Ascending aorta (tissue), 2 donors: ENCODE results near the gene MYEOV. TPM values are rescaled to one million over a fixed set of nuclear protein-coding genes. Genes with fewer than 3 reads are reported as not detected.

Source experiments
- DNase-seq, 2 donors: peaks; one replicate each; pipeline ENCODE4 v3.0.0-alpha.2; 2019; ENCODE audit warnings: low spot score in 2 of 2
- H3K27ac ChIP-seq, 2 donors: fragments of 200-600 bp; sonication (generic); one replicate each; pipeline ENCODE4 v1.5.1; 2016 to 2017; ENCODE audit warnings: mild to moderate bottlenecking in 1 of 2
- H3K27me3 ChIP-seq: fragments of 200-600 bp; sonication (generic); one replicate; pipeline ENCODE4 v1.5.1; 2017
- H3K36me3 ChIP-seq, 2 donors: fragments of 200-600 bp; sonication (generic); one replicate each; pipeline ENCODE4 v1.5.1; 2016
- H3K4me1 ChIP-seq, 2 donors: fragments of 200-600 bp; sonication (generic); one replicate each; pipeline ENCODE4 v1.5.1; 2016 to 2017; ENCODE audit warnings: mild to moderate bottlenecking in 1 of 2
- H3K4me3 ChIP-seq, 2 donors: fragments of 200-600 bp; sonication (generic); one replicate each; pipeline ENCODE4 v1.5.1; 2016 to 2017; ENCODE audit warnings: mild to moderate bottlenecking in 1 of 2
- H3K9me3 ChIP-seq, 2 donors: fragments of 200-600 bp; sonication (generic); one replicate each; pipeline ENCODE4 v1.5.1; 2016
- intact Hi-C: fragments of 100-400 bp; cut with DNase I; formaldehyde crosslinking; loops from one replicate; pipeline ENCODE4 v1.15.1; 2023
- total RNA-seq: library from RNA; depleted of rRNA; stranded (reverse); fragments of >200 nt; gene quantifications from one replicate; pipeline ENCODE4 v1.1.0, GENCODE V29; 2016
- TF ChIP-seq, protein P1 (sequence below), 3 experiments: fragments of 200-600 bp in 2 of 3; fragments of 450-650 bp in 1 of 3; sonication (generic) in 2 of 3; IDR thresholded peaks; one replicate each; pipeline ENCODE4 v1.5.1; 2016 to 2019; ENCODE audit warnings: antibody characterized with exemption in 3 of 3, mild to moderate bottlenecking in 1 of 3, moderate library complexity in 1 of 3

Gene MYEOV
- total RNA-seq, 1 donor from 2014 or later, result not detected

- H3K27me3 ChIP-seq, result no peaks in the 10 kb centered on the region
- intact Hi-C loops, result no loop called here
- TF ChIP-seq, protein P1, sequence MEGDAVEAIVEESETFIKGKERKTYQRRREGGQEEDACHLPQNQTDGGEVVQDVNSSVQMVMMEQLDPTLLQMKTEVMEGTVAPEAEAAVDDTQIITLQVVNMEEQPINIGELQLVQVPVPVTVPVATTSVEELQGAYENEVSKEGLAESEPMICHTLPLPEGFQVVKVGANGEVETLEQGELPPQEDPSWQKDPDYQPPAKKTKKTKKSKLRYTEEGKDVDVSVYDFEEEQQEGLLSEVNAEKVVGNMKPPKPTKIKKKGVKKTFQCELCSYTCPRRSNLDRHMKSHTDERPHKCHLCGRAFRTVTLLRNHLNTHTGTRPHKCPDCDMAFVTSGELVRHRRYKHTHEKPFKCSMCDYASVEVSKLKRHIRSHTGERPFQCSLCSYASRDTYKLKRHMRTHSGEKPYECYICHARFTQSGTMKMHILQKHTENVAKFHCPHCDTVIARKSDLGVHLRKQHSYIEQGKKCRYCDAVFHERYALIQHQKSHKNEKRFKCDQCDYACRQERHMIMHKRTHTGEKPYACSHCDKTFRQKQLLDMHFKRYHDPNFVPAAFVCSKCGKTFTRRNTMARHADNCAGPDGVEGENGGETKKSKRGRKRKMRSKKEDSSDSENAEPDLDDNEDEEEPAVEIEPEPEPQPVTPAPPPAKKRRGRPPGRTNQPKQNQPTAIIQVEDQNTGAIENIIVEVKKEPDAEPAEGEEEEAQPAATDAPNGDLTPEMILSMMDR (IDR thresholded peaks at IDR 0.05), result no peak
- H3K4me1 ChIP-seq, result peaks cover 0 to 6% of the 10 kb centered on the region in 2 donors
- no peak overlapping the region for H3K4me3 ChIP-seq
- H3K27ac ChIP-seq, result no peak overlapping the region
- DNase-seq, result no peak
- H3K9me3 ChIP-seq, result no peaks in the 10 kb centered on the region
- no peaks in the 10 kb centered on the region for H3K36me3 ChIP-seq
These were observed 14.5 kb downstream of the MYEOV start for GRCh38 chr11:69308491-69308911.

DNA sequence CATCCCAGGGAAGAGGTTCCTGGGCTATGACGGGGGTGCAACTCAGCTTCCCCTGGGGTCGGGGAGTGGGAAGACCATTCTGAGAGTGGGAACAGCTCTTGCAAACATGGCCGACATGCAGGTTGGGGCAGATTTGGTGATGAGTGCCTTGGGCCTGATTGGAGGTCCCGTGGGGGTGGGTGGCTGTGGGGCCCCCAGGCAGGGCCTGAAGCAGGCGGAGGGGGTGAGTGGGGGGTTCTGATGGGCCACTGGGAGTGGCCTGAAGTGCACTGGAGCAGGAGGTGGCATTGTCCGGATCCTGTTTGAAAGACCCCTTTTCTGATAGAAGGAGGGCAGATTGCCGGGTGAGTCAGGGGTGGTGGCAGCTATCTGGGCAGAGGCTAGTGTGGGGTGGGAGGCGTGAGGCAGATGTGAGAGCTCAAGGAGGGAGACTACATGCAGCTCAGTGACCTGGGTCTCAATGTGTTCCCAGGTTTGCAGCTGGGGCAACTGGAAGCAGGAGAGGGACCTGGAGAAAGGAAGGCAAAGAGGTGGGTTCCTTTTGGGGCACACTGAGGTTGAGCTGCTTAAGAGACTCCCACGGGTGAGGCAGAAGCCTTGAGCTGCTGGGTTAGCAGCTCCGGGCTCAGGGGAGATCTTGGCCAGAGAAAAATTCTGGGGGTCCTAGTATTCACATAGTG is 15.1 kb downstream of the MYEOV start:
- H3K27me3 ChIP-seq, result no peaks in the 10 kb centered on the region
- TF ChIP-seq, protein P1 (IDR thresholded peaks at IDR 0.05), result no peak

GRCh38 chr11:69309631-69310280 is 15.8 kb downstream of the MYEOV start:
- TF ChIP-seq, protein P1 (IDR thresholded peaks at IDR 0.05), result no peak
- Histone ChIP-seq H3K27me3 (no peaks in the 10 kb centered on the region), H3K9me3 (no peaks in the 10 kb centered on the region), H3K4me3 (no peak overlapping the region), H3K36me3 (no peaks in the 10 kb centered on the region), H3K27ac (no peak overlapping the region), H3K4me1 (peaks cover 0 to 6% of the 10 kb centered on the region in 2 donors)
- intact Hi-C loops, result no loop called here
- DNase-seq, result peak in 1 of 2 donors; percentile 27

More for the DNA sequence above, 15.1 kb downstream of the MYEOV start:
- no peaks in the 10 kb centered on the region for H3K9me3 ChIP-seq
- peak in 1 of 2 donors; percentile 49 for DNase-seq
- H3K36me3 ChIP-seq, result no peaks in the 10 kb centered on the region
- peaks cover 0 to 6% of the 10 kb centered on the region in 2 donors for H3K4me1 ChIP-seq
- H3K27ac ChIP-seq, result no peak overlapping the region
- intact Hi-C loops, result no loop called here
- H3K4me3 ChIP-seq, result no peak overlapping the region

GRCh38 chr11:69310351-69310750 is 16.4 kb downstream of the MYEOV start:
- Histone ChIP-seq H3K9me3 (no peaks in the 10 kb centered on the region), H3K4me1 (peaks cover 0 to 6% of the 10 kb centered on the region in 2 donors), H3K36me3 (no peaks in the 10 kb centered on the region), H3K27me3 (no peaks in the 10 kb centered on the region), H3K27ac (no peak overlapping the region), H3K4me3 (no peak overlapping the region)
- peak in 1 of 2 donors; percentile 50 for DNase-seq
- TF ChIP-seq, protein P1 (IDR thresholded peaks at IDR 0.05), result no peak
- intact Hi-C loops, result no loop called here

- peaks cover 0 to 6% of the 10 kb centered on the region in 2 donors for H3K4me1 ChIP-seq
- no peak overlapping the region for H3K27ac ChIP-seq
- H3K9me3 ChIP-seq, result no peaks in the 10 kb centered on the region
- TF ChIP-seq, protein P1 (IDR thresholded peaks at IDR 0.05), result no peak
- no peak overlapping the region for H3K4me3 ChIP-seq
- intact Hi-C loops, result no loop called here
- DNase-seq, result peak in 1 of 2 donors; percentile 39
- no peaks in the 10 kb centered on the region for H3K27me3 ChIP-seq
- no peaks in the 10 kb centered on the region for H3K36me3 ChIP-seq
These were observed 17.2 kb downstream of the MYEOV start for GRCh38 chr11:69310934-69311766.
